DMS79 treated with DMSO at 0.1 percent for 48 hours (cell line): ENCODE data around the gene MTF1.
"Not testable (repeated sequence)": the region's sequence is repeated elsewhere in the genome, so short reads cannot be mapped to it uniquely, and the experiment has no call there.

Source experiments
- DNase-seq: peaks from one replicate; lab custom pipeline; 2025; lab: John Stamatoyannopoulos, UW

MTF1 gene

GRCh38 chr1:37859507-37860345 lies at the start of gene MTF1:
Gene MTF1, minus strand, starts transcription at chr1:37859592. Its CDS starts 1,934 bp downstream, at chr1:37857658.
- DNase-seq = peak; percentile 96

- not testable (repeated sequence) for DNase-seq
Measured at GRCh38 chr1:37908531-37908930, 49.1 kb upstream of the MTF1 start.

GRCh38 chr1:37907416-37908125 lies 48.2 kb upstream of the MTF1 start:
- DNase-seq = not testable (repeated sequence)

- not testable (repeated sequence) for DNase-seq
Measured at GRCh38 chr1:37906591-37906990, 47.2 kb upstream of the MTF1 start.

- DNase-seq = no peak
Measured at GRCh38 chr1:37905727-37906126, 46.3 kb upstream of the MTF1 start.

GRCh38 chr1:37903921-37904320 lies 44.5 kb upstream of the MTF1 start:
- DNase-seq = not testable (repeated sequence)

- DNase-seq = no peak
Measured at GRCh38 chr1:37902983-37903382, 43.6 kb upstream of the MTF1 start.

GRCh38 chr1:37901893-37902225 lies 42.5 kb upstream of the MTF1 start:
- no peak for DNase-seq

- DNase-seq = no peak
Measured at GRCh38 chr1:37901191-37901892, 42.0 kb upstream of the MTF1 start.

- DNase-seq = not testable (repeated sequence)
Measured at GRCh38 chr1:37897563-37897962, 38.2 kb upstream of the MTF1 start.

- no peak for DNase-seq
Measured at GRCh38 chr1:37893673-37894072, 34.3 kb upstream of the MTF1 start.

GRCh38 chr1:37892151-37893047 lies 33.0 kb upstream of the MTF1 start:
- DNase-seq = no peak

- peak; percentile 35 for DNase-seq
Measured at GRCh38 chr1:37890378-37891014, 31.1 kb upstream of the MTF1 start.

GRCh38 chr1:37888022-37888700 lies 28.8 kb upstream of the MTF1 start:
- no peak for DNase-seq

GRCh38 chr1:37884145-37884544 lies 24.8 kb upstream of the MTF1 start:
- no peak for DNase-seq

- no peak for DNase-seq
Measured at GRCh38 chr1:37883671-37884070, 24.3 kb upstream of the MTF1 start.

- DNase-seq = no peak
Measured at GRCh38 chr1:37879865-37880264, 20.5 kb upstream of the MTF1 start.

- no peak for DNase-seq
Measured at GRCh38 chr1:37878071-37878470, 18.7 kb upstream of the MTF1 start.

- DNase-seq = no peak
Measured at GRCh38 chr1:37875833-37876232, 16.4 kb upstream of the MTF1 start.

- DNase-seq = no peak
Measured at GRCh38 chr1:37872692-37873091, 13.3 kb upstream of the MTF1 start.

GRCh38 chr1:37868466-37868865 lies 9.1 kb upstream of the MTF1 start:
- DNase-seq = no peak
